Suprapubic skin (tissue), 4 donors: Measurements from ENCODE around the gene ADAMTS13.

Source experiments
- EP300 ChIP-seq: sonication (generic); formaldehyde crosslinking; IDR thresholded peaks from one replicate; pipeline ENCODE4 v1.6.1; 2017; ENCODE audit warnings: antibody characterized with exemption
- POLR2A ChIP-seq, 2 donors: fragments of 450-650 bp; IDR thresholded peaks; one replicate each; pipeline ENCODE4 v1.6.1; 2017; ENCODE audit warnings: antibody characterized with exemption in 2 of 2, mild to moderate bottlenecking in 2 of 2, moderate library complexity in 2 of 2
- POLR2AphosphoS5 ChIP-seq, 3 donors: sonication (generic); formaldehyde crosslinking; IDR thresholded peaks; one replicate each; pipeline ENCODE4 v1.6.1; 2017; ENCODE audit warnings: antibody characterized with exemption in 3 of 3
- TF ChIP-seq, protein P1 (sequence below), 2 donors: fragments of 200-600 bp in 1 of 2; fragments of 450-650 bp in 1 of 2; sonication (generic) in 1 of 2; IDR thresholded peaks; one replicate each; pipeline ENCODE4 v1.5.1; 2016 to 2019; ENCODE audit warnings: antibody characterized with exemption in 2 of 2, mild to moderate bottlenecking in 1 of 2, moderate library complexity in 1 of 2

DNA sequence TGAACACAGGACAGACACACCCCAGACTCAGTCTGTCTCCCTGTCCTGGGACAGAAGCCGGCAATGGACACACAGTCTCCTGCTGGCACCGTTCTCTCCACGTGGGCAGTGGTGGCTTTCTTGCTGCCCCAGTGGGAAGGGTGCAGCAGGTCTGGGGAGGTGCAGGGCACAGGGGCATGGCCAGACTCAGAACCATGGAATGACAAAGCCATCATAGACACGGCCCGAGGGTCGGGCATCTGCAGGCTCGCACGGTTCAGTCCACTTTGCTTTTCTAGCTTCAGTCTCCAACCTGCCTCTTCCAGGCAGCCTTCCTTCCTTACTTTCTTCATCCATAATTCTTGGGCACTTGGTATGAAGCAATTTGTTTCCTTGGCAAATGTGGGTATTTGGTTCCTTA is 85.9 kb downstream of the ADAMTS13 start:
- no peak for TF ChIP-seq POLR2A (IDR thresholded peaks at IDR 0.05)
- TF ChIP-seq, protein P1, sequence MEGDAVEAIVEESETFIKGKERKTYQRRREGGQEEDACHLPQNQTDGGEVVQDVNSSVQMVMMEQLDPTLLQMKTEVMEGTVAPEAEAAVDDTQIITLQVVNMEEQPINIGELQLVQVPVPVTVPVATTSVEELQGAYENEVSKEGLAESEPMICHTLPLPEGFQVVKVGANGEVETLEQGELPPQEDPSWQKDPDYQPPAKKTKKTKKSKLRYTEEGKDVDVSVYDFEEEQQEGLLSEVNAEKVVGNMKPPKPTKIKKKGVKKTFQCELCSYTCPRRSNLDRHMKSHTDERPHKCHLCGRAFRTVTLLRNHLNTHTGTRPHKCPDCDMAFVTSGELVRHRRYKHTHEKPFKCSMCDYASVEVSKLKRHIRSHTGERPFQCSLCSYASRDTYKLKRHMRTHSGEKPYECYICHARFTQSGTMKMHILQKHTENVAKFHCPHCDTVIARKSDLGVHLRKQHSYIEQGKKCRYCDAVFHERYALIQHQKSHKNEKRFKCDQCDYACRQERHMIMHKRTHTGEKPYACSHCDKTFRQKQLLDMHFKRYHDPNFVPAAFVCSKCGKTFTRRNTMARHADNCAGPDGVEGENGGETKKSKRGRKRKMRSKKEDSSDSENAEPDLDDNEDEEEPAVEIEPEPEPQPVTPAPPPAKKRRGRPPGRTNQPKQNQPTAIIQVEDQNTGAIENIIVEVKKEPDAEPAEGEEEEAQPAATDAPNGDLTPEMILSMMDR (IDR thresholded peaks at IDR 0.05): no peak
- TF ChIP-seq EP300: no peak
- TF ChIP-seq POLR2AphosphoS5 (IDR thresholded peaks at IDR 0.05): no peak
